ENCODE measurements around the gene TMEM86A.

The TMEM86A gene

GRCh38 chr11:18706330-18707243, 8.0 kb downstream of the TMEM86A start:
- Histone ChIP-seq H3K9ac (ENCODE audit: low read length) (no peak overlapping the region), H3K27ac (ENCODE audit: low read depth, low read length, poor library complexity, severe bottlenecking) (no peak overlapping the region), H3K9me2 (ENCODE audit: low read depth, low read length) (no peaks in the 10 kb centered on the region), H3K27me3 (ENCODE audit: insufficient read depth, low read length) (0 out of 2 replicates have a peak, but pooled peaks cover 5% of the 10 kb centered on the region), H3F3A (ENCODE audit: insufficient read depth, low read length) (no peaks in the 10 kb centered on the region), H3K36me3 (ENCODE audit: insufficient read depth, low read length) (no peaks in the 10 kb centered on the region), H4K20me1 (ENCODE audit: insufficient read depth, low read length) (no peaks in the 10 kb centered on the region), H3K4me1 (ENCODE audit: insufficient read depth, low read length, severe bottlenecking) (no peaks in the 10 kb centered on the region), H3K9me3 (ENCODE audit: low read length) (no peaks in the 10 kb centered on the region), H2AFZ (ENCODE audit: low read length) (no peak overlapping the region), H3K4me3 (ENCODE audit: low read depth, low read length, poor library complexity, severe bottlenecking) (no peak overlapping the region), H3K79me2 (ENCODE audit: insufficient read depth, low read length) (no peaks in the 10 kb centered on the region), H3K4me2 (ENCODE audit: low read length) (no peak overlapping the region)
- TF ChIP-seq CTCF (IDR thresholded peaks at IDR 0.05; ENCODE audit: low read length), result no peak
- no peak for TF ChIP-seq EZH2 (IDR thresholded peaks at IDR 0.05; ENCODE audit: borderline replicate concordance, low read length)

GRCh38 chr11:18707811-18708340, 9.3 kb downstream of the TMEM86A start:
- Histone ChIP-seq H3F3A (ENCODE audit: insufficient read depth, low read length) (no peaks in the 10 kb centered on the region), H3K4me3 (ENCODE audit: low read depth, low read length, poor library complexity, severe bottlenecking) (no peak overlapping the region), H3K9me2 (ENCODE audit: low read depth, low read length) (no peaks in the 10 kb centered on the region), H3K27me3 (ENCODE audit: insufficient read depth, low read length) (0 out of 2 replicates have a peak, but pooled peaks cover 5% of the 10 kb centered on the region), H3K4me2 (ENCODE audit: low read length) (no peak overlapping the region), H3K36me3 (ENCODE audit: insufficient read depth, low read length) (no peaks in the 10 kb centered on the region), H3K27ac (ENCODE audit: low read depth, low read length, poor library complexity, severe bottlenecking) (no peak overlapping the region), H4K20me1 (ENCODE audit: insufficient read depth, low read length) (no peaks in the 10 kb centered on the region), H3K4me1 (ENCODE audit: insufficient read depth, low read length, severe bottlenecking) (no peaks in the 10 kb centered on the region), H2AFZ (ENCODE audit: low read length) (no peak overlapping the region), H3K9me3 (ENCODE audit: low read length) (no peaks in the 10 kb centered on the region), H3K79me2 (ENCODE audit: insufficient read depth, low read length) (no peaks in the 10 kb centered on the region), H3K9ac (ENCODE audit: low read length) (no peak overlapping the region)
- TF ChIP-seq CTCF (IDR thresholded peaks at IDR 0.05; ENCODE audit: low read length) (no peak), EZH2 (IDR thresholded peaks at IDR 0.05; ENCODE audit: borderline replicate concordance, low read length) (no peak)

- Histone ChIP-seq H3K4me2 (ENCODE audit: low read length) (no peak overlapping the region), H3K9ac (ENCODE audit: low read length) (no peak overlapping the region), H2AFZ (ENCODE audit: low read length) (no peak overlapping the region), H3K4me3 (ENCODE audit: low read depth, low read length, poor library complexity, severe bottlenecking) (no peak overlapping the region), H3K36me3 (ENCODE audit: insufficient read depth, low read length) (no peaks in the 10 kb centered on the region), H3F3A (ENCODE audit: insufficient read depth, low read length) (no peaks in the 10 kb centered on the region), H3K79me2 (ENCODE audit: insufficient read depth, low read length) (no peaks in the 10 kb centered on the region), H3K27ac (ENCODE audit: low read depth, low read length, poor library complexity, severe bottlenecking) (no peak overlapping the region), H3K4me1 (ENCODE audit: insufficient read depth, low read length, severe bottlenecking) (no peaks in the 10 kb centered on the region), H3K27me3 (ENCODE audit: insufficient read depth, low read length) (0 out of 2 replicates have a peak, but pooled peaks cover 5% of the 10 kb centered on the region), H3K9me3 (ENCODE audit: low read length) (no peaks in the 10 kb centered on the region), H4K20me1 (ENCODE audit: insufficient read depth, low read length) (no peaks in the 10 kb centered on the region), H3K9me2 (ENCODE audit: low read depth, low read length) (no peaks in the 10 kb centered on the region)
- no peak for TF ChIP-seq EZH2 (IDR thresholded peaks at IDR 0.05; ENCODE audit: borderline replicate concordance, low read length)
- no peak for TF ChIP-seq CTCF (IDR thresholded peaks at IDR 0.05; ENCODE audit: low read length)
Measured at GRCh38 chr11:18709414-18709813, 10.8 kb downstream of the TMEM86A start.
